OCI-LY3 (cell line): Measurements from ENCODE around the gene MUCL3.

Experiments
- EZH2phosphoT487 ChIP-seq: fragments of 200-600 bp; shearing (Covaris generic); IDR thresholded peaks from 2 replicates; pipeline ENCODE4 v1.6.1; 2018; ENCODE audit warnings: antibody characterized with exemption, mixed run types, low read depth
- TF ChIP-seq, protein P1 (sequence below): fragments of 200-600, 300-600 bp; sonication (generic); IDR thresholded peaks from 2 replicates; pipeline ENCODE4 v1.5.1; 2014; ENCODE audit warnings: antibody characterized with exemption, low read length, low read depth

DNA sequence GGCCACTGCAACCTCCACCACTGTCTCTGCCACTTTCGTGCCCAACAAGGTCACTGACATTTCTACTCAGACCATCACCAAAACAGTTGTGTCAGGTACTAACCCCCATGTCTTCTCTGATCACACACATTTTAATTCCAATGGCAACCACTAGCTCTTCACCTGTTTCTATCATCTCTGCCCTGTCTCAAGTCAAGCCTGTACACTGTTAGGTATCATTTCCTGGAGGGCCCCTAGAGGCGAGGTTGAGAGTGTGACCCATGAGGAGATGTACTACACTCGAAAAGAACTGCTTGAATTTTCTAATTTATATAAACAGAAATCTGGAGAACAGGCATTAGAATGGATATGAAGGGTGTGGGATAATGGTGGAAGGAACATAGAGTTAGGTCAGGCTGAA is 25.4 kb downstream of the MUCL3 start:
- TF ChIP-seq, protein P1, sequence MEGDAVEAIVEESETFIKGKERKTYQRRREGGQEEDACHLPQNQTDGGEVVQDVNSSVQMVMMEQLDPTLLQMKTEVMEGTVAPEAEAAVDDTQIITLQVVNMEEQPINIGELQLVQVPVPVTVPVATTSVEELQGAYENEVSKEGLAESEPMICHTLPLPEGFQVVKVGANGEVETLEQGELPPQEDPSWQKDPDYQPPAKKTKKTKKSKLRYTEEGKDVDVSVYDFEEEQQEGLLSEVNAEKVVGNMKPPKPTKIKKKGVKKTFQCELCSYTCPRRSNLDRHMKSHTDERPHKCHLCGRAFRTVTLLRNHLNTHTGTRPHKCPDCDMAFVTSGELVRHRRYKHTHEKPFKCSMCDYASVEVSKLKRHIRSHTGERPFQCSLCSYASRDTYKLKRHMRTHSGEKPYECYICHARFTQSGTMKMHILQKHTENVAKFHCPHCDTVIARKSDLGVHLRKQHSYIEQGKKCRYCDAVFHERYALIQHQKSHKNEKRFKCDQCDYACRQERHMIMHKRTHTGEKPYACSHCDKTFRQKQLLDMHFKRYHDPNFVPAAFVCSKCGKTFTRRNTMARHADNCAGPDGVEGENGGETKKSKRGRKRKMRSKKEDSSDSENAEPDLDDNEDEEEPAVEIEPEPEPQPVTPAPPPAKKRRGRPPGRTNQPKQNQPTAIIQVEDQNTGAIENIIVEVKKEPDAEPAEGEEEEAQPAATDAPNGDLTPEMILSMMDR: no peak
- no peak for TF ChIP-seq EZH2phosphoT487
